A673 (cell line): ENCODE results near the gene ABCA13.

Source experiments
- EZH2 ChIP-seq: fragments of 200-600 bp; sonication (generic); IDR thresholded peaks from 2 replicates; pipeline ENCODE4 v1.6.1; 2017; ENCODE audit warnings: borderline replicate concordance, low read depth, mild to moderate bottlenecking, mixed read lengths, antibody characterized with exemption, low read length; ENCODE audit not compliant: poor library complexity, severe bottlenecking
- TF ChIP-seq, protein P1 (sequence below): fragments of 300-800, 200-600 bp; sonication (generic); conservative IDR thresholded peaks from 2 replicates; pipeline ENCODE4 v1.5.1; 2017; ENCODE audit warnings: low read depth, mild to moderate bottlenecking, antibody characterized with exemption, low read length, moderate library complexity, mixed read lengths

DNA sequence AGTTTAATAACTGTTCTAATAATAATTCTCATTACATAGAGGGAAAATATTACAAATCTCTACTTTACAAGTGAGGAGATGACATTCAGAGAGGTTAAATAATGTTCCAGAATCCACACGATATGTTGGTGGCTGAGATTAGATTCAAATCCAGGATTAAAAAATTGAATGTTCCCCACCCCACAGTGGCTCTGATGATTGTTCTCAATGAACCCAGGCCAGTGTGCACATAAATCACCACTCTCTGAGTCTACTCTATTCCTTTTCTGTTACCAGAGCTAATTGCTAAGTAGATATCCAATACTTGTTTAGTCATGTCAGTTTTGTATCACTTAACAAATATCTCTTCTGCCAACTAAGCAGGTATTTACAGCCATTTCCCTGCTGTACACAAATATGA, 281.0 kb downstream of the ABCA13 start:
- TF ChIP-seq, protein P1, sequence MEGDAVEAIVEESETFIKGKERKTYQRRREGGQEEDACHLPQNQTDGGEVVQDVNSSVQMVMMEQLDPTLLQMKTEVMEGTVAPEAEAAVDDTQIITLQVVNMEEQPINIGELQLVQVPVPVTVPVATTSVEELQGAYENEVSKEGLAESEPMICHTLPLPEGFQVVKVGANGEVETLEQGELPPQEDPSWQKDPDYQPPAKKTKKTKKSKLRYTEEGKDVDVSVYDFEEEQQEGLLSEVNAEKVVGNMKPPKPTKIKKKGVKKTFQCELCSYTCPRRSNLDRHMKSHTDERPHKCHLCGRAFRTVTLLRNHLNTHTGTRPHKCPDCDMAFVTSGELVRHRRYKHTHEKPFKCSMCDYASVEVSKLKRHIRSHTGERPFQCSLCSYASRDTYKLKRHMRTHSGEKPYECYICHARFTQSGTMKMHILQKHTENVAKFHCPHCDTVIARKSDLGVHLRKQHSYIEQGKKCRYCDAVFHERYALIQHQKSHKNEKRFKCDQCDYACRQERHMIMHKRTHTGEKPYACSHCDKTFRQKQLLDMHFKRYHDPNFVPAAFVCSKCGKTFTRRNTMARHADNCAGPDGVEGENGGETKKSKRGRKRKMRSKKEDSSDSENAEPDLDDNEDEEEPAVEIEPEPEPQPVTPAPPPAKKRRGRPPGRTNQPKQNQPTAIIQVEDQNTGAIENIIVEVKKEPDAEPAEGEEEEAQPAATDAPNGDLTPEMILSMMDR, result no peak
- TF ChIP-seq EZH2, result no peak
